GM21423 (cell line): ENCODE results near the gene SLC9A5.
A peak's percentile ranks its signal among the peaks of the same experiment; 100 is the strongest.

ENCODE experiments used
- ATAC-seq: cut with Tn5 transposase; IDR thresholded peaks from one replicate; pipeline ENCODE4 v1.9.1; 2021; ENCODE audit warnings: mild to moderate bottlenecking, moderate library complexity; ENCODE audit not compliant: unreplicated experiment

SLC9A5 gene

GRCh38 chr16:67304020-67304419 is 55.2 kb downstream of the SLC9A5 start:
- ATAC-seq = no peak

GRCh38 chr16:67305216-67306071 is 56.7 kb downstream of the SLC9A5 start:
- no peak for ATAC-seq

GRCh38 chr16:67310561-67310960 is 61.8 kb downstream of the SLC9A5 start:
- ATAC-seq = no peak

- peak; percentile 61 for ATAC-seq
Observed at GRCh38 chr16:67311607-67312488, 63.1 kb downstream of the SLC9A5 start.

GRCh38 chr16:67312719-67313118 is 63.9 kb downstream of the SLC9A5 start:
- ATAC-seq = no peak

- ATAC-seq = no peak
Observed at GRCh38 chr16:67317853-67318252, 69.1 kb downstream of the SLC9A5 start.
